Activated CD8-positive, alpha-beta memory T cell treated with anti-CD3 and anti-CD28 coated beads, Interleukin-2, amount 10 ng/mL, durations not matched to agents 7 days and 5 days (primary cell): Measurements from ENCODE around the gene SERINC1. TPM values are rescaled to one million over a fixed set of nuclear protein-coding genes. Genes with fewer than 3 reads are reported as not detected.
"Not testable (repeated sequence)": the region's sequence is repeated elsewhere in the genome, so short reads cannot be mapped to it uniquely, and the experiment has no call there.

ENCODE experiments used
- ATAC-seq: fragments of 150-1000 bp; cut with Tn5 transposase; one replicate; pipeline ENCODE4 v1.10.0; 2021; ENCODE audit warnings: moderate library complexity
- CTCF ChIA-PET: fragments of 350-600 bp; sonication (Branson Sonifier 250); formaldehyde crosslinking; loops from one replicate; lab custom pipeline; 2021; ENCODE audit warnings: antibody characterized with exemption; lab: Charles Lee
- DNase-seq: peaks from one replicate; pipeline ENCODE4 v3.0.0-alpha.2; 2020
- H3K27ac Mint-ChIP-seq: one replicate; pipeline ENCODE4 v1.8.0; 2021; ENCODE audit warnings: mild to moderate bottlenecking, mixed read lengths
- H3K27me3 Mint-ChIP-seq: one replicate; pipeline ENCODE4 v1.8.0; 2021; ENCODE audit warnings: mixed read lengths
- H3K36me3 Mint-ChIP-seq: one replicate; pipeline ENCODE4 v1.8.0; 2021; ENCODE audit warnings: mild to moderate bottlenecking, mixed read lengths
- H3K4me1 Mint-ChIP-seq: one replicate; pipeline ENCODE4 v1.8.0; 2021; ENCODE audit warnings: mixed read lengths
- H3K4me3 Mint-ChIP-seq: one replicate; pipeline ENCODE4 v1.8.0; 2021; ENCODE audit warnings: mild to moderate bottlenecking, moderate library complexity, mixed read lengths
- H3K9me3 Mint-ChIP-seq: one replicate; pipeline ENCODE4 v1.8.0; 2022; ENCODE audit warnings: low read depth, mixed read lengths
- total RNA-seq, 2 experiments: library from RNA; stranded (reverse); gene quantifications; one replicate each; pipeline ENCODE4 v1.2.3, GENCODE V29; 2021

SERINC1 gene
- 10 to 100 TPM; 37.6 to 52.4 TPM for total RNA-seq

DNA sequence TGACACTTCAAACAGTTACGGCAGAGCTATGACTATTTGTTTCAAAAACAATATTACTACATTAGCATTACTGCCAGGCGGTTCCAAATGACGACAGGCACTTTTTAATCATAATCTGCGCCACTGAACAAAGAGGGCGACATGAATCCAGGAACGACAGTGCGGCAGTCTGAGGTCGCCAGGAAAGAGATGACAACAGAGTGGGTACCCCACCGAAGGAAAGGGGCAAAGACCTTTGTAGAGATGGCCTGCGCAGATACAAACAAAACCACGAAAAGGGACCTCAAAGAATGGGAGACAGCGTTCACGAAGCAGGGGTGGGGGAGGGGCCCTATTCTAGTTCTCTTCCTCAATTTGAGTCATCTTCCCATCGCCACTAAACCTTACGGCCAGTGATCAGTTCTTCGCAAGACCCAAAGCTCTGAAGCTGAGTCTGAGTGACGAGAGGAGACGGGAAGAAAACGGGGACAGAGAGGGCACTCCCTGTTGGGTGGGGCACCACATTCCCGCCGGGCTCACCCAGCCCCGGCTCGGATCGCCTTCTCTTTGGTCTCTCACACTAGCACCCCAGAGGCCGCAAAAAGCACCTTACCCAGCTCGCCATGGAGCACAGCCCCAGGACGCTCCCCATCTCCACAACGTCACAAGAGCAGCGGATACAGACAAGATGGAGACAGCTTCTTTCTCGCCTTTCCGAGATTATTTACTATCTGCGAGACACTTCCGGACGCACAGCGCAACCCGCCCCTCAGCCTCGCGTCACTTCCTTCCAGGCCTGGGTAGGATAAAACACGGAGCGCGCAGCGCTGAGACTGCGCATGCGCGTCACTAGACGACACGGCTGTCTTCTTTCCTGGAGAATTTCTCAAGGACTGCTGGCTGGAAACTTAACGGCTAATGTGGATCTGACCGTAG lies at the start of gene SERINC1:
Gene SERINC1, minus strand, starts transcription at position 701 of the 915 bp plus-strand sequence. Its CDS starts 70 bp downstream, at position 631.
- peaks cover 31% of the 10 kb centered on the region for H3K4me1 Mint-ChIP-seq
- H3K36me3 Mint-ChIP-seq: peaks cover 15% of the 10 kb centered on the region
- peak within 1 kb of the TSS; percentile 99 for H3K4me3 Mint-ChIP-seq
- peak; percentile 99 for ATAC-seq
- peak within 1 kb of the TSS; percentile 100 for H3K27ac Mint-ChIP-seq
- no peaks in the 10 kb centered on the region for H3K27me3 Mint-ChIP-seq
- DNase-seq: peak; percentile 95
- CTCF ChIA-PET: interaction anchor here (0.6 to 2.1 kb wide), 5 partner anchors 11 to 80 kb away, joined by 3 to 13 read pairs (median 6); no protein-coding TSS in a partner anchor
- H3K9me3 Mint-ChIP-seq: no peaks in the 10 kb centered on the region

DNA sequence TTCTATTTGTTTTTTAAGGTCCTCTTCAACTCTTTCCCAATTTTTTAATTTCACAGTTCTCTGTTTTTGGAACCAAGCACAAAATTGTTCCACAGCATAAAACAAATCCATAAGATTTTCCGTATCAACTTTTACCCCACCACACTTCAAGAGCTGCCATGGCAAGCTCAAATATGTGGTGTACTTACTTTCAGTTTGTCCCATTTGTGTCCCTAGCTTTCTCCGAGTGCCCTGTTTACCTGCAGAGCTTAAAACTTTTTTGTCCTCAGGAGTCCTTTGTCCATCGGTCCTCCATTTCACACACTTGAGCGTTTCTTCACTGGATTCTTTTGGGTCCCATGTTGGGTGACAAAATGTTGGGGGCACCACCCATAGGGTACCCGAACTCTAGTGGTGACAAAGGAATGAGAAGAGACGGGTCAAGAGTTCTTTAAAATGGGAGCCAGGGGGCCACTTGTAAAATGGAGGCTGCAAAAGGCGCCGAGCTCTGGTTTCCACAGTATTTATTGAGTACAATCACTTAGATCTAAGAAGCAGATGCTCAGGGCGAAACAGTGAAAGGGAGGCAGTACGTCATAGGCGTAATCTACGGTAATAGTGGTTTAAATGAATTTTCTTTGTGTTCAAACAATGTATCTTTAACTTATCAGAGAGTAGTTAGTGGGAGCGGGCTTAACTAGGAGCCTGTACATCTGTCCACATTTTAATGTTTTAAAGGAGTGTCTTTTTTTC lies 39.8 kb upstream of the SERINC1 start:
- Mint-ChIP-seq H3K4me3 (no peak overlapping the region), H3K27ac (no peak overlapping the region), H3K27me3 (no peaks in the 10 kb centered on the region), H3K9me3 (peaks cover 3% of the 10 kb centered on the region), H3K4me1 (no peaks in the 10 kb centered on the region), H3K36me3 (no peaks in the 10 kb centered on the region)
- CTCF ChIA-PET: no interaction called here
- ATAC-seq: no peak
- DNase-seq: no peak

DNA sequence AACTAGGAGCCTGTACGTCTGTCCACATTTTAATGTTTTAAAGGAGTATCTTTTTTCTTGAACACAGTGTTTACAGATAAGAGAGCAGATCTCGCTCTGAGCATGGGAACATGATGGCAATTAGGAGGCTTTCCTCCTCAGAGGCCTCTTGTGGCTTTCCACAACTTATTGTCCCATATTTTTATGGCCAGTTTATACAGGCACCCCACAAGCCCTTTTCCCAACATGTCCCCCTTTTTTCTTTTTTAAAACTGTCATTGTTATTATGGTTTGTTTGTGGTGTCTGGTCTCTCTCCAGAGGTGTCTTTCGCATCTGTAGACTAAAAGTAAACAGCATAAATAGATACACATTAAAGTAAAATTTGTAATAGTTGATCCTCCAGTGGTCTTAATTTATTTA lies 33.6 kb upstream of the SERINC1 start:
- H3K9me3 Mint-ChIP-seq: peaks cover 18% of the 10 kb centered on the region
- H3K27me3 Mint-ChIP-seq, H3K4me3 Mint-ChIP-seq, H3K4me1 Mint-ChIP-seq, H3K36me3 Mint-ChIP-seq, H3K27ac Mint-ChIP-seq, DNase-seq, CTCF ChIA-PET, ATAC-seq: not testable (repeated sequence)

DNA sequence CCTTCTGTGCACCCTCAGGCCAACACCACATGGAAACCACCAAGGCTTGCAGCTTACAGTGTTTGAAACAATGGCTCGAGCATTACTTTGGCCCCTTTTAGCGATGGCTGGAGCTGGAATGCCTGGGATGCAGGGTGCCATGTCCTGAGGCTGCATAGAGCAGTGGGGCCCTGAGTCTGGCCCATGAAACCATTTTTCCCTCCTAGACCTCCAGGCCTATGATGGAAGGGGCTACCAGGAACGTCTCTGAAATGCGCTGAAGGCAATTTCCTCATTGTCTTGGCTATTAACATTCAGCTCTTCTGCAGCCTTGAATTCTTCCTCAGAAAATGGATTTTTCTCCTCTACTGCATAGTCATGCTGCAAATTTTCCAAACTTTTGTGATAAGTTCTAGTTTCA lies 29.9 kb upstream of the SERINC1 start:
- Mint-ChIP-seq H3K4me1 (no peaks in the 10 kb centered on the region), H3K36me3 (peaks cover 1% of the 10 kb centered on the region), H3K9me3 (peaks cover 20% of the 10 kb centered on the region), H3K27ac (no peak overlapping the region), H3K4me3 (no peak overlapping the region), H3K27me3 (peaks cover 17% of the 10 kb centered on the region)
- DNase-seq: no peak
- CTCF ChIA-PET: interaction anchor here (1.5 to 1.9 kb wide), 2 partner anchors 10 to 29 kb away, joined by 3 to 5 read pairs; no protein-coding TSS in a partner anchor
- ATAC-seq: no peak

DNA sequence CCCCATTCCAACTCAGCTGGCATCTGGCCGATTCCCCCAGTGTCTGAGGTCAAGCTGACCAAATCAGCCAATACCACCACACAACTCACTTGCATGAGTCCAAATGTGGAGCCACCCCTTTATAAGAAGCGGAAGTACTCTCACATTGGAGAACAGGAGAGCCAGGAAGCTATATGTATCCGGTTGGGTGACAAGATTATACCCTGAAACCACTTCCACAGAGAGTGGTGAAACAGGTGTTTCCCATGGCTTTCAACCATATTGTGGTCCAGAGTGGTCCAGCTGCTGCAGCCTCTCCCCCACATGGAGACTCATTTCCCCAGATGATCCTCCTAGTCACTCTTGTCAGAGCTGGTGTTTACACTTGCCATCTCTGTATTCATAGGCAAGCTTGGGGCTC lies 24.0 kb upstream of the SERINC1 start:
- DNase-seq (peak; percentile 66), ATAC-seq (peak; percentile 64)
- H3K36me3 Mint-ChIP-seq: no peaks in the 10 kb centered on the region
- H3K27ac Mint-ChIP-seq: no peak overlapping the region
- peaks cover 16% of the 10 kb centered on the region for H3K4me1 Mint-ChIP-seq
- H3K27me3 Mint-ChIP-seq: peaks cover 17% of the 10 kb centered on the region
- CTCF ChIA-PET: interaction anchor here (1.3 to 10.3 kb wide), 2 partner anchors 16 to 35 kb away, joined by 3 to 132 read pairs; no protein-coding TSS in a partner anchor
- H3K4me3 Mint-ChIP-seq: no peak overlapping the region
- peaks cover 6% of the 10 kb centered on the region for H3K9me3 Mint-ChIP-seq

DNA sequence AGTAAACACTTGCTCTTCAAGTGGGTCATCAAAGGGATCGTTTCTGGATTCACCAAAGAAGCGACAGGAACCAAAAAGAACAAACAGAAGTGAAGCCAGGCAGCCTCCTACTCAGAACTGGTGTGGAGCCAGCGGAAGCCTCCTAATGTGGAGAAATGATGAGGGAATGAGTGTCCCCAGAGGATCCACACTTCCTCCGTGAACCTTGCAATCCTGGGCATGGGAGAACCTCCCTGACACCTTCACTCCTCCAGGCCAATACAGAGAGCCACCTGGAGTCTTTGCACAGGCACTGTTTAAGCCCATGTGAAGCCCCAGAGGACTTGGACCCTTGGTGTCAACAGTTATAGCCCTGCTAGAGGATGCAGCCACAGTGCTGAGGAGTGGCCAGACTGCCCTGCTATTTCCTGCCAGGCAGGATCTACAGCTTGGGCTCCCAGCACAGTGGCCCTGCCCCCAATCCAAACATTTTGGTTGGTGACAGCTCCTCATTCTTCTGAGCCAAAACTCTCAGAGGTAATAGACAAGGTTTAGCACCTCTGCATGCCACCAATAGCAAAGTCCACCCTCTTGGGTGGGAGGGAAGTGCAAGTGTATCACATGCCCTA lies 23.2 kb upstream of the SERINC1 start:
- Mint-ChIP-seq H3K27ac (no peak overlapping the region), H3K4me1 (peaks cover 16% of the 10 kb centered on the region), H3K4me3 (no peak overlapping the region), H3K36me3 (no peaks in the 10 kb centered on the region), H3K9me3 (peaks cover 5% of the 10 kb centered on the region), H3K27me3 (peaks cover 17% of the 10 kb centered on the region)
- DNase-seq: no peak
- CTCF ChIA-PET: interaction anchor here (1.3 to 10.3 kb wide), 2 partner anchors 15 to 36 kb away, joined by 3 to 132 read pairs; no protein-coding TSS in a partner anchor
- ATAC-seq: no peak

DNA sequence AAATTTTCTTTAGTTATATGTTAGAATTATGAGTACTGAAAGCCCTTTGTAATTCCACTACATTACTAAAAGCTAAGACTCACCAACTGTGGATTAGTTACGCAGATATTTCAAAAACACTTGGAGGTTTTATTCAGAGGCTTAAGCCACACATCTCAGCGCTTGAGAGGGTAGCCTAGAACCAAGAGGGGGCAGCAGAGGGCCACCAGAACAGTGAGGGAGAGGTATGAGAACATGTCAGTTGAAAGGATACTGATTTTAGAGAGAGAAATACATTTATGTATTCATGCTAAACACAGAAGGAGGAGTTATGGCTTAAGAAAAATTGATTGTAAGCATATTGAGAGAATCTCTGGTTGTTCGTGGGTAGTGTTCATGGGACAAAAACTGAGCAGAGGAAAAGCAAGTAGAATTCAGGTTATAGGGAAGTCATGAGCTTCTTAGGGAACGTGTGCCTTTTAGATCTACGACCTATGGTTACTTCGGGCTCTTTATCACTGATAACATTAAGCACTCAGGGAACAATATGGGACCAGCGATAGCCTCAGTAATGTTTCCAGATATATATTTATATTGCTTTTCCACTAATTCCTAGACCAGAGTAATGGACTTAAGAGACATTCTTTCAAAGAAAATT lies 20.4 kb upstream of the SERINC1 start:
- no peak overlapping the region for H3K27ac Mint-ChIP-seq
- H3K9me3 Mint-ChIP-seq: no peaks in the 10 kb centered on the region
- H3K27me3 Mint-ChIP-seq: peaks cover under 1% of the 10 kb centered on the region
- ATAC-seq (peak; percentile 91), DNase-seq (peak; percentile 82)
- CTCF ChIA-PET: interaction anchor here (0.7 to 10.3 kb wide), 17 partner anchors 9 to 347 kb away, joined by 3 to 132 read pairs (median 4); partner anchors contain the start of gene SERINC1
- H3K36me3 Mint-ChIP-seq: no peaks in the 10 kb centered on the region
- H3K4me3 Mint-ChIP-seq: no peak overlapping the region
- H3K4me1 Mint-ChIP-seq: peaks cover 16% of the 10 kb centered on the region

DNA sequence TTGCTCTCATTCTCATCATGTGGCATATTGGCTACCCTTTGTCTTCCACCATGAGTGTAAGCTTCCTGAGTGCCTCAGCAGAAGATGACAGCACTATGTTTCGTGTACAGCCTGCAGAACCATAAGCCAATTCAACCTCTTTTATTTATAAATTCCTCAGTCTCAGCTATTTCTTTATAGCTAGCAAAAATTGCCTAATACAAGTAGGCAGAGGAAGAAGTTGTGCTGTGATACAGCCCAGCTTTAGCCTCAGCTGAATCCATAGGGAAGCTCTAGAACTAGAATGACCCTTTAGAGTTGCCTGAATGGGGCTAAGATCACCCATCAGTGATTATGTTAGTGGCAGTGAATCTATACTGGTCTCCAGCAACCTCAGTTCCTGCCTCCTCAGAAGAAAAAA lies 19.0 kb upstream of the SERINC1 start:
- H3K27me3 Mint-ChIP-seq: no peaks in the 10 kb centered on the region
- H3K4me3 Mint-ChIP-seq: no peak overlapping the region
- H3K36me3 Mint-ChIP-seq: no peaks in the 10 kb centered on the region
- H3K4me1 Mint-ChIP-seq: peaks cover 10% of the 10 kb centered on the region
- H3K9me3 Mint-ChIP-seq: no peaks in the 10 kb centered on the region
- no peak for DNase-seq
- no peak for ATAC-seq
- CTCF ChIA-PET: interaction anchor here (1.6 to 10.3 kb wide), 3 partner anchors 13 to 40 kb away, joined by 4 to 132 read pairs (median 15); no protein-coding TSS in a partner anchor
- H3K27ac Mint-ChIP-seq: no peak overlapping the region

DNA sequence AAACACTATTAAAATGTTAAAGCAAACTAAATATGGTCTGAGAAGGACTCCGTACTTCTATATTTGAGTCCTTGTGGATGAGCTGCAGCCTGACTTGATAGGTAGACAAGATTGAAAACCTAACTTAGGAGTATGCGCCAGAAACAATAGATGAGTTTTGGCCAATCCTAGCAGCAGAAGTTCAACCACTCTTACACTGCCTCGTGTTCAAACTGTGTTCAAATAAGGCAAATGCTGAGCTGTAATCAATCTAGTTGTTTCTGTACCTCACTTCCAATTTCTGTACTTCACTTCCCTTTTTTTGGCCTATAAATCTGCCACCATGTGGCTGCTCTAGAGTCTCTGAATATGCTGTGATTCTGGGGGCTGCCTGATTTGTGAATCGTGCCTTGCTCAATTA lies 13.2 kb upstream of the SERINC1 start:
- Mint-ChIP-seq H3K36me3 (no peaks in the 10 kb centered on the region), H3K4me3 (no peak overlapping the region), H3K27me3 (no peaks in the 10 kb centered on the region), H3K4me1 (no peaks in the 10 kb centered on the region), H3K27ac (no peak overlapping the region), H3K9me3 (no peaks in the 10 kb centered on the region)
- DNase-seq (no peak), ATAC-seq (no peak)
- CTCF ChIA-PET: no interaction called here

DNA sequence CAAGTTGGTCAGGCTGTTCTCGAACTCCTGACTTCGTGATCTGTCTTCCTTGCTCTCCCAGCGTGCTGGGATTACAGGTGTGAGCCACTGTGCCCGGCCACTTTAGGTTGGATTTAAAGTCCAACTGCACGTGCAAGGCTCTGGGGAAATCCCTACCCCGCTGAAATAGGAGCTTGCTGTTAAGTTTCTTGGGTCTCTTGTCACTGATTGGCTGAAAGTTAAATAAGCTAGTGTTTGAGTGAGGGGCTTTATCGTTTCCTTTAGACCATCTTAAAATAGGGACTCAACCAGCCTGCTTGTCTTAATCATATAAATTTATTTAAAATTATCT lies 11.1 kb upstream of the SERINC1 start:
- CTCF ChIA-PET: interaction anchor here (0.7 to 2.0 kb wide), 3 partner anchors 9 to 45 kb away, joined by 4 to 8 read pairs (median 6); partner anchors contain the start of gene SERINC1
- Mint-ChIP-seq H3K36me3 (no peaks in the 10 kb centered on the region), H3K9me3 (no peaks in the 10 kb centered on the region), H3K4me3 (no peak overlapping the region), H3K27me3 (no peaks in the 10 kb centered on the region), H3K27ac (no peak overlapping the region), H3K4me1 (no peaks in the 10 kb centered on the region)
- no peak for ATAC-seq
- no peak for DNase-seq

DNA sequence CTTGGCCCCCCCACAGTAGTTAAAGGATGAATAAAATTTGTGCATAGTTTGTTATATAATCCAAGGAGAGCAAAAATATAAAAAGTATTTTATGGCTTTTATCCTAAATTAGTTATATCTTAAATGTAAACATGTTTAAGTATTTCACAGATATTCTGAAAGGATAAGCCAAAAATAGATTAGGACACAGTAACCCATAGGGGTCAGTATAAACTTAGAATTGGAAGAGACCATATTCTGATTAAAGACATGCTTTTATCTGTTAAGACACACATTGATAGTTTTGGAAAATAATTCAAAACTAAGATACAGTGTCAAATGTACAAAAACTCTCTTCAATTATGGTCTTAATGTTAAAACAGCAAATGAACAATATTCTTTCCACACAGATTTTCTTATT lies 4.5 kb upstream of the SERINC1 start:
- H3K27ac Mint-ChIP-seq: no peak overlapping the region
- H3K4me3 Mint-ChIP-seq: no peak overlapping the region
- no peaks in the 10 kb centered on the region for H3K9me3 Mint-ChIP-seq
- H3K36me3 Mint-ChIP-seq: peaks cover 2% of the 10 kb centered on the region
- H3K4me1 Mint-ChIP-seq: peaks cover 3% of the 10 kb centered on the region
- H3K27me3 Mint-ChIP-seq: no peaks in the 10 kb centered on the region
- DNase-seq (no peak), ATAC-seq (no peak)
- CTCF ChIA-PET: interaction anchor here (1.4 to 2.5 kb wide), 2 partner anchors 55 to 153 kb away, joined by 3 to 8 read pairs; no protein-coding TSS in a partner anchor

DNA sequence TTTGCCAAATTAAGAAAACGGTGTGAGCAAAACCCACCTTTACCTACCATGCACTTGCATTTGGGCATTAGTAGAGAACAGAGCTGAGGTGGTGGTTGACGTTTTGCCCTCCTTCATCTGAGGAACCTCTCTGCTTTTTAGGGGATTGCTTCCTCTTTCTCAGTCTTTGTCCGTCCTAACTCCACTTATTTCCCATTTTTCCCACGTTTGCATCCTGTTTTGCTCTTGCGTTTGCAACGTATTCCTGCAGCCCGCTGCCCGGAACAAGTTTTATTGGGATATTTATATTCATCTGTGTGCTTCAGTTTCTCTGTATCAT lies 374 bp upstream of the SERINC1 start:
- CTCF ChIA-PET: interaction anchor here (0.8 to 2.1 kb wide), 5 partner anchors 13 to 81 kb away, joined by 3 to 13 read pairs (median 5); no protein-coding TSS in a partner anchor
- DNase-seq (no peak), ATAC-seq (peak; percentile 50)
- H3K36me3 Mint-ChIP-seq: peaks cover 11% of the 10 kb centered on the region
- H3K27me3 Mint-ChIP-seq: no peaks in the 10 kb centered on the region
- H3K9me3 Mint-ChIP-seq: no peaks in the 10 kb centered on the region
- H3K4me3 Mint-ChIP-seq: peak overlapping the region; percentile 99
- peaks cover 26% of the 10 kb centered on the region for H3K4me1 Mint-ChIP-seq
- peak overlapping the region; percentile 100 for H3K27ac Mint-ChIP-seq
